HUDEP-2 (cell line): ENCODE data around the gene RPL23.
A peak's percentile ranks its signal among the peaks of the same experiment; 100 is the strongest.

Source experiments
- DNase-seq, 76 experiments: peaks; one replicate each; lab custom pipeline; 2025; ENCODE audit not compliant: unreplicated experiment in 76 of 76; lab: John Stamatoyannopoulos, UW

RPL23 gene

GRCh38 chr17:38853292-38854219 is at the start of gene RPL23:
Gene RPL23, minus strand, starts transcription at chr17:38853721. Its CDS starts 11 bp downstream, at chr17:38853710.
- peak in 74 of 76 experiments; percentile 36 to 94 (median 86) for DNase-seq

DNA sequence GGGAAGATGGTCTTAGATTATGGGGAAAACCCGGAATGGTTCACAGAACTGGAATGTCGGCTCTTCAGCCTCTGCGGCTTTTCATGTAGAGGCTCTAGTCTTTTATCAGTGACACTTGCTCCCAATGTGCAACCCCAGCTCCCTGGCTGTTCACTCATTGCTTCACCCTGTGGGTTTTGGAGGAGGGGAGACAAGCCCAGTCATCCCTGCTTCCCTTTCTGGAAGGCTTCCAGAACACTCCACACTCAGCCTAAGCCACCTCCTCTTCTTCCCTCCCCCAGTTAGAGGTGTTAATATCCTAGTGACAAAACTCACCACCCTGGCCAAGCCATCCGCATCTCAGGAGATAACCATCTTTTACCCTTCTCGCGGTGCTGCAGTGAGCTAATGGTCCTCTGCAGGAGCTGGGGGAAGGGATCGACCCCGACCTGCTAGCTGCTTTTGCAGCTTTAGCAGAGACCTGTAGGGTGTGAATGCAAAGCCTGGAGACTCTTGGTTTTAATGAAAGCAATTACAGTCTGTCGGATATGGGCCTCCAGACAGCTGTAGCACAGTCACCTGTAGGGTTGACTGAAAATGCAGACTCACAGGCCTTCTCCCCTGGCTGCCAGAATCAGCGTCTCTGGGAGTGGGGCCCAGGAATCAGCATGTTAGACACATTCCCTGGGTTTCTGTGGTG is 47.6 kb upstream of the RPL23 start:
- DNase-seq: no peak

DNA sequence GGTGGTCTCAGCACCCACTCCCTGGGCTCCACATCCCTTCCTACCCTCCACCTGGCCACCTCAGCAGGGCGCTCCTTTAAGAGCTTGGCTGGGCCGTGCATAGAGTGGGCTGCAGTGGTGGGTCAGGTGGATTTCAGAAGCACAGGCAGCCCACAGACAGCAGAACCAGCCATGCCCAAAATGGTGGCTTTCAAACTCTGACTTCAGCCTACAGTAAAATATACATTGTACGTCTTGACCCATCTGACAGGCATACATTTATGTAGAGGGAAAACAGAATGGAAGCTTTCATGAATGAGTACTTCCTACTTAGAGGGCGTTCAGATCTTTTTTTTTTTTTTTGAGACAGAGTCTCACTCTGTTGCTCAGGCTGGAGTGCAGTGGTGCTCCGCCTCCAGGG is 45.9 kb upstream of the RPL23 start:
- no peak for DNase-seq

- no peak for DNase-seq
Measured at GRCh38 chr17:38898812-38899348, 45.4 kb upstream of the RPL23 start.

GRCh38 chr17:38898291-38898679 is 44.8 kb upstream of the RPL23 start:
- DNase-seq: no peak

- DNase-seq: no peak
Measured at GRCh38 chr17:38897671-38898290, 44.3 kb upstream of the RPL23 start.

DNA sequence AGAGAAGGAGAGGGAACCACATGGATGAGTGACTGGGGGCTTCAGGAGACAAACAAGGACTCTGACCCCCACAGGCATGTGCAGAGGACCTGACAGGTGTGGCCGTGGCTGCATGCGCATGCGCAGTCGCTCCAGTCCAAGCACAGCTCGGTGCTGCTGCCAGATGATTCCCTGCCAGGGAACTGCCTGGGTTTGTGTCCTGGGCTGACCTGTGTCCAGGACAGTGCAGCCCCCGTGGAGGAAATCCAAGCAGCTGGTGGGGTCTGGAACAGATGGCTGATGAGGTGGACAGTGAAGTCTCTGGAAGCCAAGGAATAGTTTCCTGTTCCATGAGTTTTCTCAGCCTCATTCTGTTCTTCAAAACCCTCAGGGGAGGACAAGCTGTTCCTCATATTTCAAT is 43.7 kb upstream of the RPL23 start:
- DNase-seq: no peak

- no peak for DNase-seq
Measured at GRCh38 chr17:38896346-38896954, 42.9 kb upstream of the RPL23 start.

- peak in 1 of 76 experiments; percentile 0 for DNase-seq
Measured at GRCh38 chr17:38894276-38894675, 40.8 kb upstream of the RPL23 start.

GRCh38 chr17:38893607-38894006 is 40.1 kb upstream of the RPL23 start:
- no peak for DNase-seq

GRCh38 chr17:38893113-38893512 is 39.6 kb upstream of the RPL23 start:
- DNase-seq: peak in 1 of 76 experiments; percentile 1

DNA sequence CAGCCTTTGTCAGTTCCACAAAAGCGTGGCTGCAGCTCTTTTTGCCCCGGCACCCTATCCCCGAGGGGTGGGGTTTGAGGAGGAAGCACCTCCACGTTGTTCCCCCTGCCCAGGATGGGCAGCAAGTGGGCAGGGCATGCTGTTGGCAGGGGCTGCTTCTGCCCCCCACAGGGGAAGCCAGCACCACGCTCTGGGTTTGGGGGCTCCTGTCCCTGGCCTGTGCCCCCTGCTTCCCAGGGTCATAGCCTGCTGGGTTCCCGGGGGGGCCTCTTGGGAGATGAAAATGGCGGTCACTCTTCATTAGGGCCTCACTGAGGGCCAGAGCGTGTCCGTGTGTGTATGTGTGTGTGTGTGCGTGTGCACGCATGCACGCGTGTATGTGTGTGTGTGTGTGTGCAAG is 39.1 kb upstream of the RPL23 start:
- no peak for DNase-seq

- DNase-seq: no peak
Measured at GRCh38 chr17:38892083-38892482, 38.6 kb upstream of the RPL23 start.

- DNase-seq: no peak
Measured at GRCh38 chr17:38891441-38891840, 37.9 kb upstream of the RPL23 start.

GRCh38 chr17:38890410-38890746 is 36.9 kb upstream of the RPL23 start:
- no peak for DNase-seq

GRCh38 chr17:38889745-38890409 is 36.4 kb upstream of the RPL23 start:
- no peak for DNase-seq

DNA sequence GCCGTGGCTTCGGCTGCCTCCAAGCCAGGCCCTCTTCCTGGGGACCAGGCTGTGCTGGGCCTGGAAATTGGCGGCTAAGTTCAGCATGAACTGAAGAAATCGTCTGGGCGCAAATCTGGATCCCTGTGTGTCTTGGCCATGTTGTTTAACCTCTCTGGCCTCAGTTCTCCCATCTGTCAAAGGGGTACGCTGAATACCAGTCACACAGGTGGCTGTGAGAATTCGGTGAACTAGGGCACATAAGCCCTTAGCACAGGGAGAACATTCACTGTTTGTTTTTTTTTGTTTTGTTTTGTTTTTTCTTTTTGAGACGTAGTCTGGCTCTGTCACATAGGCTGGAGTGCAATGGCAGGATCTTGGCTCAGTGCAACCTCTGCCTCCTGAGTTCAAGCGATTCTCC is 35.3 kb upstream of the RPL23 start:
- no peak for DNase-seq

DNA sequence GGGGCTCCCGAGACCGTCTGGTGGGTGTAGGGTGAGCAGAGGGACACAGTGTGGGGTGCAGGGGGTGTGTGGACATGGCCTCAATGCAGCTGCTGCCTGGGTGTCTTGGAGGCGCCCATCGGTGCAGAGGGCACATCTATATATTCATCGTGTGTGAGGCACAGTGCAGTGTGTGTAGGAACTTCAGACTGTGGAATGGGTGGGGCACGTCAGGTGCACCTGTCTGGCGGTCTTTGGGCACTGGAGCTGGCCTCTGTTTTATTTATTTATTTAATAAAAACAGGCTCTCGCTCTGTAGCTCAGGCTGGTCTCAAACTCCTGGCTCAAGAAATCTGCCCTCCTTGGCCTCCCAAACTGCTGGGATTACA is 33.1 kb upstream of the RPL23 start:
- DNase-seq: no peak

DNA sequence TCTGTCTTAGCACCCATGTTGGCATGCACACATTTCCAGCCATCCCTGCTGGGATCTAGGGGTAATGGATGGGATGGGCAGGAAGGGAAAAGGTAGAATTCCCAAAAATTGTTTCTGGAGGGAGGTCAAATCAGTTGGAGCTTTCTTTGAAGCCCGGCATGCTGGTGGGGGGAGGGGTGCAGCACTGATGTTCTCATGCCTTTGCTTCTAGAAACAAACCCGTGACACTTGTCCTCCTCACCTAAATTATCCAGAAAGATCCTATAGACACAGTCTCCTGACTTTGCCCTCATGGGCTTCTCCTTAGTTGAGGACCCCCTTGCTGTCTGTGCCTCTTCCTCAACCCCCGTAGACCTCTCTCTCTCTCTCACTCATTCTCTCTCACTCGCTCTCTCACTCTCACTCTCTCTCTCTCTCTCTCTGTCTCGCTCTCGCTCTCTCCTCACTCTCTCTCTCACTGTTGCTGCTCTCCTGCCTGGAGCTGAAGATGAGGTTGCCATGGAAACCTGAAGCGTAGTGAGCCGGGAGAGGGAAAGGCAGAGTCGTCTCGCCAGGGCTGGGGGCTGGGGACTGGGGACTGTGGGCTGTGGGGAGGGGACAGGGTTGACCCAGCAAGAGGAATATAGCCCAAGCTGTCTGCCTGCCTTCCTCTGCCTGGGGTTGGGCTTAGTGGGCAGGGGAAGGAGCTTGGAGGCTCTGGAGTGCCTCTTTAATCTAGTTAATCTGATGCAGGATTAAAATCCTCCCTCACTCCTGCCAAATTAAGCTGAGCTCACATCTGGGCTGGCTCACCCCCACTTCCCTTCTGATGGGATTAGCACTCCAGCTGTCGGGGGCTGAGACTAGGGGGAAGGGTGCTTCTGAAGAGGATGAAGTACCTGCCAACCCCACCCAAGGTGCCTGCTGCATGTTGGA is 32.5 kb upstream of the RPL23 start:
- no peak for DNase-seq
